Measurements from ENCODE around the gene STARD9. TPM values are rescaled to one million over a fixed set of nuclear protein-coding genes. Genes with fewer than 3 reads are reported as not detected.
A peak's percentile ranks its signal among the peaks of the same experiment; 100 is the strongest.
"Not testable (repeated sequence)": the region's sequence is repeated elsewhere in the genome, so short reads cannot be mapped to it uniquely, and the experiment has no call there.

Gene STARD9
- total RNA-seq, 1 experiment from 2014 or later: 0.70 TPM

DNA sequence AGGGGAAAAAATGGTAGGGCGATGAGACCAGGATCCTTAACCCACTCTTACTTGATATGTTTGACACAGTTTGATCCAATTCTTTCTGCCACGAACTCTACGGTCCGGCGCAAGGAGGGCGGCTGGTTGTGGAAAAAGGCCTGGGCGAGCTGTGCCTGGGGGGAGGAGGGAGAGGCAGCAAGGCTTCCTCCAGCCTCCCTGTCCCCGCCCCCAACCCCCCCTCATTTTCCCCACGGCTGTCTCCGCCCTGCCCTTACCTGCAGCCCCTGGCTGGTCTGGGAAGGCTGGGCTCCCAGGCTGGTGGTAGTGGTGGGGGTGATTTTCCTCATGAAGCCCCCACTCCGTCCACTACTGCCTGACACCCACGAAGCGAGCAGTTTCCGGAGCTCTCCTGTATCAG lies 153.6 kb downstream of the STARD9 start:
- no peak for DNase-seq (ENCODE audit: low spot score)

DNA sequence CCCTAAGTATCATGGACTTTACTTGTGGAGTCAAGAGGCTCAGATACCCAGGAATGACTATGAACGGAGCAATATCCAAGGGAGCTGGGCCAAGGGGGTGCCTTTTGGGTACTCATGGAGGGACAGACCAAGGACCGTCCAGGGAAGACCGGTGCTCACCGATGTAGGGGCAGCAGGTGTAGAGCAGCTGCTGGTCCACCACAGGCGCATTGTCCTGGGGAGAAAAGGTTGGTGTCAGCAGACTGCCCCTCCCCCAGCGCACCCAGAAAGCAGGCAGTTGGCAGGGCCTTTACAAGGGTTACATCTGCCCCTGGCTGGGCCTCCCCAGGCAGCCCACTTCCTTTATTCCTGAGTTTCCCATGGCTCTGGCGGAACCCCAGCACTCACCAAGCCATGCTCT lies 154.0 kb downstream of the STARD9 start:
- DNase-seq (ENCODE audit: low spot score): no peak

DNA sequence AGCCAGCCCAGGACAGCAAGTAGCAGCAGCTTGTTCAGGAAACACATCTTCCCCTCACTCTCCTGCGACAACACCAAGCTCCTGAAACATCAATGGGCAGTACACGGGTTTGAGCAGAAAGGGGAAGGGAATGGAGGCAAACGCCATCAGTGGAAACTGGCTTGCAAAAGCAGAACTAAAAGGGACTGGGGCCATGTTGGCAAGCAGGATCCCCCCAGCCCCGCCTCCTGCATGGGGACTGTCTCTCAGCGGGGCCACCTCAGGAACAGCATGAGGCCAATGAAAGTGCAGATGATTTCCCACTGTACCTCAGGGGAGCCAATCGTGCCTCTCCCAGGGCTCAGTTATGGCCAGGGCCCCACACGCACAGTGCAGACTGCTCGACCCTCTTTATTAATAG lies 154.7 kb downstream of the STARD9 start:
- no peak for DNase-seq (ENCODE audit: low spot score)

DNA sequence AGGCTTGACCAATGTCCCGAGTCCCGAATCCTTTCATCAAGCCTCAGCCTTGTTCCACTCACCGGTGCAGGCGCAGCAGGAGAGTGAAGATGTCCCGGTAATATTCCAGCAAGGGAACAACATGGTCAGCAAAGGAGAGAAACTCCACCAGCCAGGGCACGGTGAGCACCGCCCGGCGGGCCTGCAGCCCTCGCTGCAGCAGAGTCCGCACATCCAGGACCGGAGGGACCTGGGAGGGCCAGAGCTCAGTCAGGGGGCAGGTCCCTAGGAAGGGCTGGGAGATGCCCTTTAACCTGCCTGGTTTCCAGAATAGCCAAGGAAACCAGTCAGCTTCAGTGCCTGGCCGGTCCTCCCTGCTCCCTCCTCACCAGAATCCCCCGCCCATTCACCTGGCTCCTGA lies 155.1 kb downstream of the STARD9 start:
- DNase-seq (ENCODE audit: low spot score): no peak

DNA sequence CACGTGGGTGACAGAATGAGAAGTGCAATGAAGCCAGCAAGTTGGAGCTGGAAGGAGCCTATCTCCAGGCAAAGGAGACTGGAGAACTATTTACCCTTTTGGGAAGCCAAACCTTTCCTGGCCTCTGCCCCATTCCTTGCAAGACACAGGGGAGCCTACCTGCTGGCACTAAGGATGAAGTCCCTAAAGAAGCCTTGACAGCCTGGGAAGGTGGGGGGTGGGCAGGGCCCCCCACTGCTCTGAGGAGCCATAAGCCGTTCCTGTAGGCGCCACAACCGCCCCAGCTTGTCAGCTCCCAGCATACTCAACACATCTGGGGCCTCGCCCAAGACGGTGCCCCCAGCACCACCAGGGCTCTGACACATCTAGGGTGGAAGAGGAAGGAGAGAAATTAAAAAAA lies 156.1 kb downstream of the STARD9 start:
- DNase-seq (ENCODE audit: low spot score): no peak

DNA sequence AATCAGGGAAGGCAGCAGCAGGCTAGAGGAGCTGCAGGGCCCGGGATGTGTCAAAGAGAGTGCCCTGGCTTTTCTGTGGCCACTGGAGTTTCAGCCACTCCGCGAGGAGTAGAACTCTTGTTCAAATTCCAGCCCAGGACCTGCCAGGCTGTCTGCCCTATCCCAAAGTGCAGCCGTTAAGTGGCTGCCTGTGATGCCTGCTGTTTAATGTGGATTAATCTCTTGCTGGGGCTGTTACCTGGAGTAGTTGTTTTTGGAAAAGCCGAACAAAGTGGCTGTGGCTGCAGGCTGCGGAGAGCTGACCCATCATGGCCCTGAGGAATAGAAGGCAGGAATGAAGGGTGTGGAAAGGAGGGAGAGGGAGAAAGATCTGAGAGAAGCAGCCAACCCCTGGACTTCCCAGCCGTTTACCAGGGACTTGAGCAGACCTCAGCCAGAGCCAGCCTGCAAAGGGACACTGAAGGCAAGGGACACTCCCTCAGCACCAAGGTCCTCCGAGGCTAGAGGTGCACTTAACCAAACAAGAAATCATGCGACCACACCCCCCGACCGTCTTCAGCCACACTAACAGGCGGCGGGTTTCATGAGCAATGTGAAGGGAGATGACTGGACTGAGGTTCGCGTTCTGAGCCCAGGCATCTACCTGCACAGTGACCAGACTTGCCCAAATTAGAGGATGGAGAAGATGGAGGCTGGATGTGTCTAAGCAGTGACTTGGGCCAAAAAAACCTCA lies 156.9 kb downstream of the STARD9 start:
- DNase-seq (ENCODE audit: low spot score): no peak

DNA sequence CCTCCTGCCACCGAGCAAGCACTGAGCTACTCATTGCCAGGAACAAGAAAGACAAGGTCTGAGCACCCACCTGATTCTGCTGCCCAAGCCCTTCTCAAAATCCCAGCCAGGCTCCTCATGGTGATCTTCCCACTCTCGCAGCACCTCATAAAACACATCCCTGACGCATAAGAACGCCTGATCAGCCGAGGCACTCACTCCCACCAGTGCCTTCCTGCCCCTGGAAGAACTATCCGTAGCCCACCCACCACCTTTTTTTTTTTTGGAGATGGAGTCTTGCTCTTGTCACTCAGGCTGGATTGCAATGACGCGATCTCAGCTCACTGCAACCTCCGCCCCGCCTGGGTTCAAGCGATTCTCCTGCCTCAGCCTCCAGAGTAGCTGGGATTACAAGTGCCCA lies 157.6 kb downstream of the STARD9 start:
- no peak for DNase-seq (ENCODE audit: low spot score)

DNA sequence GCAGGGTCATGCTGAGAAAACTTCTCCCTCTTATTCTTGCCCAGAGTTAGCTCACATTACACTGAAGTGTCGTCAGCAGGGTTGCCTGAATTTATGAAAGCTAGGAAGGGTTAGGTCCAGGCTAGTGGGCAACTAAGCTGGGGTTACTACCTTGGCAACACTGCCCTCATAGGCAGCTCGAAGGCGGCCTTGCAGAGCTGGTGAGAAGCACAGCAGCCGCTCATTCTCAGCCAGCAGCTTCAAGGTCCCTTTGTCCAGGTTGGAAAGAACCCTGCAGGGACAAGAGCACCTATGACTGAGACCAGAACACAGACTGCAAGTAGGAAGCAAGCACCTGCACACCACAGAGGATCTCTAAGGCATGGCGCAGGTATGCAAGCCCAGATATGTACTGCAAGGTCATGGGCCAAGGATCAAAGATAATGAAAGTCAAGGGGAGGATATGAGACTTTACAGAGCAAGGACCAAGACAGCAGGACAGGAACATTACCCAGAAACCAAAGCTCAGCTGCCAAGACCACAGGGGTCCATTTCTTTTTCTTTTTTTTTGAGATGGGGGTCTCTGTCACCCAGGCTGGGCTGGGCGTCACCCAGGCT lies 158.8 kb downstream of the STARD9 start:
- DNase-seq (ENCODE audit: low spot score): no peak

DNA sequence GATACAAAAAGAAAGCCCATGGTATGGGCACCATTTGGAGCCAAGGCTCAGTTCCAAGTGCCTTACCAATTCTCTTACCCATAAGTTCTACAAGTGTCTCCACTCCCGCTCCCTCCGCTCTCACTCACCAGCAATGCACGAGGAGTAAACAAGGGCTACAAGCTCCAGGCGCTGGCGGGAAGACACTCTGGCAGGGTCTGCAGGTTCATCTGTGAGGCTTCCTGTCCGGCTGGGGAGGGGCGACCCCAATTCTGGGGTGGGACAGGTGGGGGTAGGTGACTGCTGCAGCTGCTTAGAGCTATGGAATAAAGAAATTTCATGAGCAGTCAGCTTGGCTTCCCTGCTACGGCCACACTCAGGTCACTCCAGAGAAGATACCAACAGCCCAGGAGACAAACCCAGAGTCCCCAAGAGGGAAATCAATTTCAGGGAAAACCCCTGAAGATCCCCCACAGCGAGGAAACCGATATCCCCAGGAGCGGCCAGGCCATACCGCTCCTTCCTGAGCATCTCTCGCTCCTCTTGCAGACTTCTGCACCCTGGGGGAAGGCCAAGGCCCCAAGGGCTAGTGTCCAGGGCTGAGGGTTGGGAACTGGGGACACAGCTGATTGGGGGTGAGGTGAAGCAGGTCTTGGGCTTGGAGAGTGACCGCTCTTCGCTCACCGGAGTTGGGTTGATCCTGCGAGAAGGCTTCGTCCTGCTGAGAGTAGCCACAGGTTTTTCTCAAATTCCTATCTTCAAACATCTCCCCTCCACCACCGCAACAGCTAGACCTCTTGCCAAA lies 160.2 kb downstream of the STARD9 start:
- DNase-seq (ENCODE audit: low spot score): no peak

DNA sequence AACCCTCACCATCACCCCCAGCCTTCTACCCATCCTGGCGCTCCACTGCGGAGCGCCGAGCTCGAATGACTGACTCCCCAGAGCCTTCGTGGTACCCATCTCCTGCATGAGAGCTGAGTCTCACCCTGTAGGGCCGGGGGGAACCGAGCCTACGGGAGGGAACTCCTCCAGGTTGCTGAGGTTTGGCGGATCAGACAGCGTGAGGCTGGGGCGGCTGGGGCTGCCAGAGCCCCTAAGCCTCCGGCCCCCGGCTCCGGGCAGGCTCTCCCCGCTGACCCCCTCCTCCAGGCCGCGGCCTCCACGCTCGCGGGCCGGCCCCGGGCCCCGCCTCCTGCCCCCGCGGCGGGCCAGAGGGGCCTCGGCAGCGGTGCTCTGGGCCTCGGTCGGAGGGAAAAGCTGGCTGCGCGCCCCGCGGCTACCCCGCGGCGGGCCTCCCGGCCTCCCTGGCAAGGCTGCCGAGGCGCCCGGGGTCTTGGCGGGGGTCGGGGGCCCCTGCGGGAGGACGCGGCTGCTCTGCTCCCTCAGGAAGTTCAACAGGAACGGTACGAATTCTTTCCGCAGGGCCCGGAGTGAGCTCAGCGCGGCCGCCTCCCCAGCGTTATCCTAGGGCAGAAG lies 160.9 kb downstream of the STARD9 start:
- DNase-seq (ENCODE audit: low spot score): no peak

DNA sequence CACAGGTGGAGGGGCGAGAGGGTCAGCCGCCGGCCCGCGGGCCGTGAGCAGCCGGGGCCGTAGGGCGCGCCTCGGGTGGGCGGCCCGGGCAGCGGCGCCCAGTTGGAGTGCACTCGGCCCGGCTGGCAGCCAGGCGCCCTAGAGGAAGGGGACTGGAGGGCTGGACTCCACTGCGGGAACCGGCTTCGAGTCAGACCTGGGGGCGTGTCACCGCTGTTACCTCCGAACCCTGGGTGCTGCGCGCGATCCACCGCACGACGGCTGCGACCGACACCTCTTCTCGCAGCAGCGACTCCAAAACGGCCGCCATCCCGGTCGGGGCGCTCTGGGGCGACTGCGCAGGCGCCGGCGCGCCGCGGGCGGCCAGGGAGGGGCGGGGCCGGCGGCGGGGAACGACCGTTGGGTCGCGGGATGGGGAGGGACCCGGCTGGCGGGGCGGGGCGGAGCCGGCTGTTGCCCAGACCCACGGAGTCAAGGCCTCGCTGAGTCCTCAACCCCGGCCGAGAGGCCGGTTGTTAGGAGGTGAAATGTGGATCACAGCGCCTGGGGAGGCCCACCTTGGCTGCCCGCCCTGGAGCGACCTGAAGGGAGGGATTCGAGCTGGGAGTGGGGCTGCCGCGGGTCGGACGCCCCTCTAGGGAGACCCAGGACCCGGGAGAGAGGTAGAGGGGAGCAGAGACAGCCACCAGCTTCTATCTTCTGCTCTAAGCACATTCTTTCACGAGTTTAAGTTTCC lies 161.6 kb downstream of the STARD9 start, which contains the start of gene CDAN1:
Gene CDAN1, minus strand, starts transcription at position 336 of the 736 bp plus-strand sequence. Its CDS starts 26 bp downstream, at position 310.
- peak; percentile 57 for DNase-seq (ENCODE audit: low spot score)

DNA sequence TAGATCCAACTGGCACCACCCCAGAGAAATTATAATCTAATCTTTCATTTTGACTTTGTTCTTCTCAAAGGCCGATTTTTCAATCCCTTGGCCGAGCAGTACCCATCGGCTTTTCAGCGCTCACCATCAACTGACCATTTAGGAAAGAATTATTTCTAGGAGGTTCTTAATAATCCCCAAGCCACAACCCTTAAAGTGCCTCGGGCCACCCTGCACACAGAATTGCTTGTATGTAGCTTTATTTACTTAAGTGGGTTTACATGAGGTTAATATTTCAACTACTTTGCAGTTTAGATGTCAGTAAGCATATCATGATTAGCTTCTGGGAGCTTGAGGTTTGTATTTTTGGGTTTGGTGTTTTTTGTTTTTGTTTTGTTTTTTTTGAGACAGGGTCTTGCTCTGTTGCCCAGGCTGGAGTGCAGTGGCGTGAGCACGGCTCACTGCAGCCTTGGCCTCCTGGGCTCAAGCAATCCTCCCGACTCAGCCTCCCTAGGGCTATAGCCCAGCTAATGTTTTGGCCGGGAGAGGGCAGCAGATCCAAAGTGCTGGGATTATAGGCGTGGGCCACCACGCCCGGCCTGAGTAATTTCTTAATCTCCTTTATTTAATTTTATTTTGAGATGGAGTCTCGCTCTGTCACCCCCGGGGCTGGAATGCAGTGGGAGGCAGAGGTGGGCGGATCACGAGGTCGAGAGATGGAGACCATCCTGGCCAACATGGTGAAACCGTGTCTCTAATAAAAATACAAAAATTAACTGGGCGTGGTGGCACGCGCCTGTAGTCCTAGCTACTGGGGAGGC lies 162.3 kb downstream of the STARD9 start:
- DNase-seq (ENCODE audit: low spot score): no peak

DNA sequence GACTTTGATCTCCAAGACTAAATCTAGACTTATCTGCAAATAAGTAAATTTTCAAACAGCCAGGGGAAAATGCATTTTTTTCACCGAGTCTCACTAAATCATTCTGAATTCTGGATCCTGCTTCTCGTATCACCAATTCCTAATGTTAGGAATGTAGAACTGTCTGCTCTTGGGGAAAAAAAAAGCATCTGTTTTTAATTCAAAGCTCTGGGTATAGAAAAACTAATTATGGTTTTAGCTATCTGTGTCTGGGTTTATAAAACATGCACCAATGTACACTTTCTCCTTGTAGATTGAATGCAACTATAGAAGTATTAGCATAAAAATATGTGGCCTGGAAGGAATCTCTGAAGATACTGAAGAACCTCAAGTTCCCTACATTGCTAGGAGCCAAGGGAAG lies 166.3 kb downstream of the STARD9 start:
- DNase-seq (ENCODE audit: low spot score): no peak

DNA sequence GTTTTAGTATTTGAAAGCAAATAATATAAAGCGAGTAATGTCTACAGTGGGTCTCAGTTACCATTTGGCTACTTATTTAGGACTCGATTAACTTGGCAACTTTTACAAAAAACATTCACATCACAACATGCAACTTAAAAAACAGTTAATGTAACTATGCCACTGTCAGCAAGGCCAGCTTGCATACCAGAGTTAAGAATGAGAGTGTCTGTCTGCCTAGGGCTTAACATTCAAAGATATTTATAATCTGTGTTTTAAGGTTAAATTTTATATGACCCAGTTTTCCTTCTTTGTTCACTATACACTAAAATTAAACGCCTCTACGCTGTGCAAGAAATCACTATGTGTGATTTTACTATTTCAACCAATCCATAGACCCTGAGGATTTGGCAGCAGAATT lies 166.7 kb downstream of the STARD9 start:
- DNase-seq (ENCODE audit: low spot score): no peak

DNA sequence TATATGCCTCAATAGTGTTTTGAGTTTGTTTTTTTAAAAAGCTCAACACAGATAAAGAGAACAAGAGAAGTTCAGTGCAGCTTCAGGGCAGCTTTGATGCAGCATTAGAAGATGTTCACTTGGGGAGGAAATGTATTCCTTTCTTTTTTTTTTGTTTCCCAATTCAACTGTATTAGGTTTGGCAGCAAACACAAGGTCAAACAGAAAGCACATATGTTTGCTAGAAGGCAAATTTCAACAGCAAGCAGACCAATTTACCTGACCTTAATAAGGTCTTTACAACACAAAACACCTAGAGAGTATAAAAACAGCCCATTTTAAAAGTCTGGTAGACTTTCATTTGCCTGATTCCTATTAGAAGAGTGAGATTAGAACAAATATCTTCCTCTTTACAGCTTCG lies 168.8 kb downstream of the STARD9 start:
- DNase-seq (ENCODE audit: low spot score): no peak

DNA sequence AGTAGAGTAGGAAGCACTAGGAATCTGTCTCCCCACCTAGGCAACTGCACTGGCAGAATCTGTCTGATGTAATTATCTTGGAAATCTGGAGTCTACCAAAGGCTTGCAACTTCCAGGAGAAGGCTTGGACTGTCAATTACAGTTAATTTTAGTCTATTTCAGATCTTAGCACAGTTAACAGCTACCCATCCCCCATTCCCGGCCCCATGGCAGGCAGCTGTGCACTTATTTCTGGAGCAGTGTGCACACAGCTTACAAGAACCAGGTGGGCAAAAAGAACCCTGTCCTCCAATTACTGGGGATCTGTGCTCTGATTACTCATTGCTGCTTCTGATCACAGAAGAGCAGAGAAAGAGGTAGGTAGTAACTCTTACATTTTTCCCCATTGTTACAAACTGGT lies 173.9 kb downstream of the STARD9 start:
- no peak for DNase-seq (ENCODE audit: low spot score)

DNA sequence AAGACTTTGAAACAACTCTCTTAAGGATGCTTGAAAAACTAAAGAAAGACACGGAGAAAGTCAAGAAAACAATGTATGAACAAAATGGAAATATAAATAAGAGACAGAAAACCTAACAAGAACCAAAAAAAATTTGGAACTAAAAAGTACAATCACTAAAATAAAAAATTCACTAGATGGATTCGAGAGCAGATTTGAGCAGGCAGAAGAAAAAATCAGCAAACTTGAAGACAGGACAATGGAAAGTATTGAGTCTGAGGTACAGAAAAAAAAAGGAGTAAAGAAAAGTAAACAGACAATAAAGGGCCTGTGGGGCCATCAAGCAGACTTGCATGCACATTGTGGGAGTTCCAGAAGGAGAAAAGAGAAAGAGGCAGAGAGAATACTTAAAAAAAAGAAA lies 174.9 kb downstream of the STARD9 start:
- DNase-seq (ENCODE audit: low spot score): no peak

DNA sequence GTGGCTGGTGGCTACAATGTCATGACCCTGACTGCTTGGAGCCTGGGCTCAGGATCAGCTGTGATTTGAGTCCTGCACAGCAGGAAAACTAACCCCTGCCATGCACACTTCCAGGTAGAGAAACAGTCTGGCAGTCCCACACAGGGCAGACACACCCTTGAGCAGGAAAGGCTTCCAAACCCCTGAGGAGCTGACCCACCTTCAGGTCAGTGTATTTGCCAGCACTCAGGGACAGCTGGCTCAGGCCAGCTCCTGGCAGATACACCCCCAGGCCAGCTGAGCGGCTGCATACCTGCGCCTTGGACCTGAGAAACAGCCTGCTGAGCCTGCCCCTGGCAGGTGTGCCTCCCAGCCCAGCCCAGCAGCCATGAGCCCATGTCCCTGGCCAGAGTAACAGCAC lies 183.7 kb downstream of the STARD9 start:
- DNase-seq (ENCODE audit: low spot score): no peak

DNA sequence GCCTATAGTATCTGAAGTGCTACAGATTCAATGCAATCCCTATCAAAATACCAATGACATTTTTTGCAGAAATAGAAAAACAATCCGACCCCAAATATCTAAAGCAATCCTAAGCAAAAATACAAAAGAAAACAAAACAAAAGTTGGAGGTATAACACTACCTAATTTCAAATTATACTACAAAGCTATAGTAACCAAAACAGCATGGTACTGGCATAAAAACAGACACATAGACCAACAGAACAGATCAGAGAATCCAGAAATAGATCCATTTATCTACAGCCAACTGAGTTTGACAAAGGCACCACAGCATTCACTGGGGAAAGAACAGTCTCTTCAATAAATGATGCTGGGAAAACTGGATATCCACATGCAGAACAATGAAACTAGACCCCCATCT lies 185.4 kb downstream of the STARD9 start:
- DNase-seq (ENCODE audit: low spot score): no peak

DNA sequence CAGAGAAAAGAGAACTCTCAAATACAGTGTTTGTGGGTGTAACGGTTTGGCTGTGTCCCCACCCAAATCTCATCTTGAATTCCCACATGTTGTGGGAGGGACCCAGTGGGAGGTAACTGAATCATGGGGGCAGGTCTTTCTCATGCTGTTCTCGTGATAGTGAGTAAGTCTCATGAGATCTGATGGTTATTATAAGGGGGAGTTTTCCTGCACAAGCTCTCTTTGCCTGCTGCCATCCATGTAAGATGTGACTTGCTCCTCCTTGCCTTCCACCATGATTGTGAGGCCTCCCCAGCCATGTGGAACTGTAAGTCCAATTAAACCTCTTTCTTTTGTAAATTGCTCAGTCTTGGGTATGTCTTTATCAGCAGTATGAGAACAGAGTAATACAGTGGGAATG lies 186.4 kb downstream of the STARD9 start:
- not testable (repeated sequence) for DNase-seq (ENCODE audit: low spot score)

Measured in H4 (cell line).